ENCODE data around the gene ZNF691.
A peak's percentile ranks its signal among the peaks of the same experiment; 100 is the strongest.
"Not testable (repeated sequence)": the region's sequence is repeated elsewhere in the genome, so short reads cannot be mapped to it uniquely, and the experiment has no call there.

Gene ZNF691, protein sequence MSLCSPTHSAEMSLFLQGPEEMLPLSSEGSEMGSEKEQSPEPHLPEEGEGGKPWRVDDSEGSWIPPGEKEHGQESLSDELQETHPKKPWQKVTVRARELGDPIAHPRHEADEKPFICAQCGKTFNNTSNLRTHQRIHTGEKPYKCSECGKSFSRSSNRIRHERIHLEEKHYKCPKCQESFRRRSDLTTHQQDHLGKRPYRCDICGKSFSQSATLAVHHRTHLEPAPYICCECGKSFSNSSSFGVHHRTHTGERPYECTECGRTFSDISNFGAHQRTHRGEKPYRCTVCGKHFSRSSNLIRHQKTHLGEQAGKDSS

GRCh38 chr1:42846257-42847110 lies at the start of gene ZNF691:
Gene ZNF691 (plus strand): TSS chr1:42846613. CDS start chr1:42849659, 3,046 bp downstream.
- H3K27me3 ChIP-seq (replicated peaks; ENCODE audit: control insufficient read depth, insufficient read depth, low read length), result no peaks in the 10 kb centered on the region
- H3K9ac ChIP-seq (ENCODE audit: low read length), result peak within 1 kb of the TSS; percentile 94

DNA sequence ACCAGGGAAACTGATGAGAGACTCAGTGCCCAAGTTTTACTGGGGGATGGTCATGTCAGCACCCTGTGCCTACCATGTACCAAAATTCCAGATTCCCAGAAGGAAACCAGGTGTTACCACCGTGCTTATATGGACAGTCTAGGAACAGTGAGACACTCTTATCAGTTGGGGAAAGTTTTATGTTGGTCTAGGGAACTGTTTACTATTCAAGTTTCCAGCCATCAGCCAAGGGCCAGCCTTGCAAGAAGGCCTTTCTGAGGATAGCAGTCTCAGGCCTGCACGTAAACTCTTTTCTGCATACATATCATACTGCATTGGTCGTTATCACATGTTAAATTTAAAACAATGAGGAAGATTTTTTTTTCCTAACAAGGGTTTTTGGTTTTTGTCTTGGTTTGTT lies 49.0 kb upstream of the ZNF691 start:
- Histone ChIP-seq H3K4me3 (ENCODE audit: low read length) (no peak overlapping the region), H3K27me3 (replicated peaks; ENCODE audit: control insufficient read depth, insufficient read depth, low read length) (no peaks in the 10 kb centered on the region), H3K9me3 (ENCODE audit: control insufficient read depth, low read length) (no peaks in the 10 kb centered on the region), H3K4me1 (ENCODE audit: control insufficient read depth, insufficient read depth, low read length) (peaks cover 28% of the 10 kb centered on the region), H3K9ac (ENCODE audit: low read length) (no peak overlapping the region), H3K36me3 (ENCODE audit: control insufficient read depth, insufficient read depth, low read length, severe bottlenecking) (no peaks in the 10 kb centered on the region)
- no peak for DNase-seq (ENCODE audit: low read depth)

More at GRCh38 chr1:42846257-42847110, at the start of gene ZNF691:
- Histone ChIP-seq H3K9me3 (ENCODE audit: control insufficient read depth, low read length) (peaks cover 7% of the 10 kb centered on the region), H3K4me1 (ENCODE audit: control insufficient read depth, insufficient read depth, low read length) (peaks cover 28% of the 10 kb centered on the region), H3K4me3 (ENCODE audit: low read length) (peak within 1 kb of the TSS; percentile 89), H3K36me3 (ENCODE audit: control insufficient read depth, insufficient read depth, low read length, severe bottlenecking) (peaks cover 38% of the 10 kb centered on the region)
- DNase-seq (ENCODE audit: low read depth), result peak; percentile 99

GRCh38 chr1:42797979-42798378 lies 48.4 kb upstream of the ZNF691 start:
- no peak overlapping the region for H3K4me3 ChIP-seq (ENCODE audit: low read length)
- H3K27me3 ChIP-seq (replicated peaks; ENCODE audit: control insufficient read depth, insufficient read depth, low read length), result no peaks in the 10 kb centered on the region
- no peak for DNase-seq (ENCODE audit: low read depth)
- no peak overlapping the region for H3K9ac ChIP-seq (ENCODE audit: low read length)
- no peaks in the 10 kb centered on the region for H3K36me3 ChIP-seq (ENCODE audit: control insufficient read depth, insufficient read depth, low read length, severe bottlenecking)
- no peaks in the 10 kb centered on the region for H3K9me3 ChIP-seq (ENCODE audit: control insufficient read depth, low read length)
- H3K4me1 ChIP-seq (ENCODE audit: control insufficient read depth, insufficient read depth, low read length), result peaks cover 33% of the 10 kb centered on the region

GRCh38 chr1:42801832-42802473 lies 44.5 kb upstream of the ZNF691 start:
- peak overlapping the region; percentile 62 for H3K9ac ChIP-seq (ENCODE audit: low read length)
- H3K27me3 ChIP-seq (replicated peaks; ENCODE audit: control insufficient read depth, insufficient read depth, low read length), result no peaks in the 10 kb centered on the region
- H3K4me3 ChIP-seq (ENCODE audit: low read length), result peak overlapping the region; percentile 56
- no peaks in the 10 kb centered on the region for H3K9me3 ChIP-seq (ENCODE audit: control insufficient read depth, low read length)
- no peak for DNase-seq (ENCODE audit: low read depth)
- no peaks in the 10 kb centered on the region for H3K36me3 ChIP-seq (ENCODE audit: control insufficient read depth, insufficient read depth, low read length, severe bottlenecking)
- H3K4me1 ChIP-seq (ENCODE audit: control insufficient read depth, insufficient read depth, low read length), result peaks cover 27% of the 10 kb centered on the region

DNA sequence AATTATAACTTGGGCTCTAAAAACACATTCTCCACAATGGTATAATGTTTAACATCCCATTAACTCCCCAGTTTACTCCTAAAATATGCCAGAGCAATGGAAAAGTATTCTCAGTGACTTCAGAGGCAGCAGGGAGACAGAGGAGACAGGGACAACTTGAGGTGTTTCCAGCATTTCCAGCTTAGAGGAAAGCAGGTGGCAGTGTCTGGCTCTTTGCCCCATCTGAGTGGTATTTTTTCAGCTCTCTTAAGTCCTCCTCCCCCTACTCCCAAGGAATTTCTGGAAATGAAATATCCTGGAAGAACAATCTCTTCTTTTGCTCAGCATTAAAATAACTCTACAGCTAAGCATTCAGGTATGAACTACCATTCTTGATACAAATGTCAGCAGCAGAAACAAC lies 40.2 kb upstream of the ZNF691 start:
- no peak for DNase-seq (ENCODE audit: low read depth)
- Histone ChIP-seq H3K4me1 (ENCODE audit: control insufficient read depth, insufficient read depth, low read length) (peaks cover 18% of the 10 kb centered on the region), H3K9me3 (ENCODE audit: control insufficient read depth, low read length) (no peaks in the 10 kb centered on the region), H3K36me3 (ENCODE audit: control insufficient read depth, insufficient read depth, low read length, severe bottlenecking) (no peaks in the 10 kb centered on the region), H3K9ac (ENCODE audit: low read length) (no peak overlapping the region), H3K4me3 (ENCODE audit: low read length) (no peak overlapping the region), H3K27me3 (replicated peaks; ENCODE audit: control insufficient read depth, insufficient read depth, low read length) (no peaks in the 10 kb centered on the region)

DNA sequence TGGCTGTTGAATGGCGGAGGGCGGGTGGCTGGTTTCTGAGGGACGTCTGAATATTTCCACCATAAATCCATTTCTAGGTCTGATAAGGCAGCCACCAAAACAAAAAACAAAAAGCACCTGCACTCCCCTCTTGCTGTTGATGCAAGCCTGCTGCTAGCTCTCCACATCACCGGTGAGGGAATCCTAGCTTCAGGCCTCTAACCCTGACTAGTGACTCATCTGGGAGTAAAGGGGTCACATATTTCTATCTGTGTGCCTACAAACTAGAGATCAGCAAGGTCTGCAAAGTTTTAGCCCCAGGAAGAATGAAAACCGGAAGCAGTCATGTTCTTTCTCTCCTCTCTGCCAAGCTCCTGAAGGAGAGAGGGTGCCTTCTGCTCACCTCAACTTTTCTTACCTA lies 39.8 kb upstream of the ZNF691 start:
- Histone ChIP-seq H3K9ac (ENCODE audit: low read length) (no peak overlapping the region), H3K4me3 (ENCODE audit: low read length) (no peak overlapping the region), H3K27me3 (replicated peaks; ENCODE audit: control insufficient read depth, insufficient read depth, low read length) (no peaks in the 10 kb centered on the region), H3K4me1 (ENCODE audit: control insufficient read depth, insufficient read depth, low read length) (peaks cover 15% of the 10 kb centered on the region), H3K9me3 (ENCODE audit: control insufficient read depth, low read length) (no peaks in the 10 kb centered on the region), H3K36me3 (ENCODE audit: control insufficient read depth, insufficient read depth, low read length, severe bottlenecking) (no peaks in the 10 kb centered on the region)
- no peak for DNase-seq (ENCODE audit: low read depth)

DNA sequence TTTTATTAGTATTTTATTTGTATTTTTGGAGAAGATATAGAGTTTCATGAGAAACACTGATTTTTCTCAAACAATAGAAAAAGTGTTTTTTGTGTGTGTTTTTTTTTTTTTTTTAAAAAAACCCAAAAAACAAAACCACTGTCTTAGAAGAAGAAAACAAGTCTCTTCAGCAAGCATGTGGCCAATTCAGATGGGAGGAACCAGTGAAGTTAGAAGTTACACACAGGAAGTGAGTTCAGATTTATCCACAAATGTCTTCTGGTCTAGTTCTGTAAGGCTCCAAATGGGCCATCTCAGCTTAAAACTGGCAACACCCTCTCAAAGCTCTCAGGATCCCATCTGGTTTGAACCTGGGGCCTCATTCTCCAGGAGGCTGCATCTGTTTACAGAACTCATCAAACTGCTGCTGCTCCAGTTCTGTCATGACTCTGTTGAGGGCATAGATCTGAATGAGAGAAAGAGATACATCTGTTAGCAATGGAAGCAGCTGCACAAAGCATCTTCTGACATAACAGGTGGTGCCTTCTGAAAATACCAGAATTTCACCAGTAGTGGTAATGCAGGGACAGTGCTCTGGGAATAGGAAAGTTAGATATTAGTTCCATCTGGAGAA lies 39.3 kb upstream of the ZNF691 start:
- Histone ChIP-seq H3K27me3 (replicated peaks; ENCODE audit: control insufficient read depth, insufficient read depth, low read length) (no peaks in the 10 kb centered on the region), H3K9ac (ENCODE audit: low read length) (no peak overlapping the region), H3K4me3 (ENCODE audit: low read length) (no peak overlapping the region), H3K9me3 (ENCODE audit: control insufficient read depth, low read length) (no peaks in the 10 kb centered on the region), H3K36me3 (ENCODE audit: control insufficient read depth, insufficient read depth, low read length, severe bottlenecking) (no peaks in the 10 kb centered on the region), H3K4me1 (ENCODE audit: control insufficient read depth, insufficient read depth, low read length) (peaks cover 15% of the 10 kb centered on the region)
- DNase-seq (ENCODE audit: low read depth), result no peak

DNA sequence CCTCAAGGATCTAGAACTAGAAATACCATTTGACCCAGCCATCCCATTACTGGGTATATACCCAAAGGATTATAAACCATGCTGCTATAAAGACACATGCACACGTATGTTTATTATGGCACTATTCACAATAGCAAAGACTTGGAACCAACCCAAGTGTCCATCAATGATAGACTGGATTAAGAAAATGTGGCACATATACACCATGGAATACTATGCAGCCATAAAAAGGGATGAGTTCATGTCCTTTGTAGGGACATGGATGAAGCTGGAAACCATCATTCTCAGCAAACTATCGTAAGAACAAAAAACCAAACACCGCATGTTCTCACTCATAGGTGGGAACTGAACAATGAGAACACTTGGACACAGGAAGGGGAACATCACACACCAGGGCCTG lies 31.6 kb upstream of the ZNF691 start:
- H3K9ac ChIP-seq (ENCODE audit: low read length); H3K36me3 ChIP-seq (ENCODE audit: control insufficient read depth, insufficient read depth, low read length, severe bottlenecking); DNase-seq (ENCODE audit: low read depth); H3K4me3 ChIP-seq (ENCODE audit: low read length); H3K9me3 ChIP-seq (ENCODE audit: control insufficient read depth, low read length); H3K27me3 ChIP-seq (replicated peaks; ENCODE audit: control insufficient read depth, insufficient read depth, low read length): not testable (repeated sequence)
- H3K4me1 ChIP-seq (ENCODE audit: control insufficient read depth, insufficient read depth, low read length), result peaks cover 21% of the 10 kb centered on the region

- Histone ChIP-seq H3K9ac (ENCODE audit: low read length) (peak overlapping the region; percentile 95), H3K4me3 (ENCODE audit: low read length) (peak overlapping the region; percentile 94), H3K27me3 (replicated peaks; ENCODE audit: control insufficient read depth, insufficient read depth, low read length) (no peaks in the 10 kb centered on the region), H3K9me3 (ENCODE audit: control insufficient read depth, low read length) (no peaks in the 10 kb centered on the region), H3K36me3 (ENCODE audit: control insufficient read depth, insufficient read depth, low read length, severe bottlenecking) (peaks cover 4% of the 10 kb centered on the region), H3K4me1 (ENCODE audit: control insufficient read depth, insufficient read depth, low read length) (peaks cover 21% of the 10 kb centered on the region)
- peak; percentile 40 for DNase-seq (ENCODE audit: low read depth)
These were observed 30.4 kb upstream of the ZNF691 start for GRCh38 chr1:42815941-42816584.

- peak within 1 kb of the TSS; percentile 94 for H3K4me3 ChIP-seq (ENCODE audit: low read length)
- peak within 1 kb of the TSS; percentile 95 for H3K9ac ChIP-seq (ENCODE audit: low read length)
These were observed 29.6 kb upstream of the ZNF691 start, which contains the start of the genes ERMAP and SVBP for GRCh38 chr1:42816585-42817439. Gene ERMAP (plus strand): TSS chr1:42817122. CDS start chr1:42830449, 13,327 bp downstream. Gene SVBP (minus strand): TSS chr1:42817397. CDS start chr1:42816544, 853 bp downstream.

More at GRCh38 chr1:42816585-42817439, 29.6 kb upstream of the ZNF691 start, which contains the start of the genes ERMAP and SVBP:
- Histone ChIP-seq H3K27me3 (replicated peaks; ENCODE audit: control insufficient read depth, insufficient read depth, low read length) (no peaks in the 10 kb centered on the region), H3K4me1 (ENCODE audit: control insufficient read depth, insufficient read depth, low read length) (peaks cover 21% of the 10 kb centered on the region), H3K36me3 (ENCODE audit: control insufficient read depth, insufficient read depth, low read length, severe bottlenecking) (peaks cover 4% of the 10 kb centered on the region), H3K9me3 (ENCODE audit: control insufficient read depth, low read length) (no peaks in the 10 kb centered on the region)
- peak; percentile 97 for DNase-seq (ENCODE audit: low read depth)
